HG03565 (cell line): ENCODE data around the gene THY1.
"Not testable (repeated sequence)": the region's sequence is repeated elsewhere in the genome, so short reads cannot be mapped to it uniquely, and the experiment has no call there.

Source experiments
- ATAC-seq: cut with Tn5 transposase; IDR thresholded peaks from one replicate; pipeline ENCODE4 v1.9.1; 2021; ENCODE audit warnings: mild to moderate bottlenecking, moderate library complexity; ENCODE audit not compliant: unreplicated experiment

The THY1 gene

GRCh38 chr11:119422809-119423508, at the start of gene THY1:
Gene THY1, minus strand, starts transcription at chr11:119423172. Its CDS starts 2,267 bp downstream, at chr11:119420905.
- ATAC-seq = no peak

GRCh38 chr11:119472186-119472855, 49.3 kb upstream of the THY1 start:
- no peak for ATAC-seq

- no peak for ATAC-seq
Observed at GRCh38 chr11:119471329-119471728, 48.4 kb upstream of the THY1 start.

- no peak for ATAC-seq
Observed at GRCh38 chr11:119470317-119471291, 47.6 kb upstream of the THY1 start.

GRCh38 chr11:119469506-119469905, 46.5 kb upstream of the THY1 start:
- ATAC-seq = no peak

GRCh38 chr11:119468511-119468910, 45.5 kb upstream of the THY1 start:
- ATAC-seq = no peak

GRCh38 chr11:119461229-119461963, 38.4 kb upstream of the THY1 start:
- no peak for ATAC-seq

- ATAC-seq = no peak
Observed at GRCh38 chr11:119460582-119460981, 37.6 kb upstream of the THY1 start.

- no peak for ATAC-seq
Observed at GRCh38 chr11:119460097-119460496, 37.1 kb upstream of the THY1 start.

GRCh38 chr11:119459293-119459976, 36.5 kb upstream of the THY1 start:
- ATAC-seq = no peak

GRCh38 chr11:119455708-119456107, 32.7 kb upstream of the THY1 start:
- ATAC-seq = not testable (repeated sequence)

- ATAC-seq = not testable (repeated sequence)
Observed at GRCh38 chr11:119455241-119455640, 32.3 kb upstream of the THY1 start.

GRCh38 chr11:119453881-119454280, 30.9 kb upstream of the THY1 start:
- ATAC-seq = no peak

- ATAC-seq = no peak
Observed at GRCh38 chr11:119450590-119451326, 27.8 kb upstream of the THY1 start.

- ATAC-seq = no peak
Observed at GRCh38 chr11:119449498-119449897, 26.5 kb upstream of the THY1 start.

GRCh38 chr11:119448380-119448779, 25.4 kb upstream of the THY1 start:
- ATAC-seq = no peak

- ATAC-seq = no peak
Observed at GRCh38 chr11:119447664-119448242, 24.8 kb upstream of the THY1 start.

- no peak for ATAC-seq
Observed at GRCh38 chr11:119446871-119447663, 24.1 kb upstream of the THY1 start.
